Measurements from ENCODE around the gene MYBBP1A. TPM values are rescaled to one million over a fixed set of nuclear protein-coding genes. Genes with fewer than 3 reads are reported as not detected.

The MYBBP1A gene
- polyA plus RNA-seq, 1 donor = 46.0 TPM

DNA sequence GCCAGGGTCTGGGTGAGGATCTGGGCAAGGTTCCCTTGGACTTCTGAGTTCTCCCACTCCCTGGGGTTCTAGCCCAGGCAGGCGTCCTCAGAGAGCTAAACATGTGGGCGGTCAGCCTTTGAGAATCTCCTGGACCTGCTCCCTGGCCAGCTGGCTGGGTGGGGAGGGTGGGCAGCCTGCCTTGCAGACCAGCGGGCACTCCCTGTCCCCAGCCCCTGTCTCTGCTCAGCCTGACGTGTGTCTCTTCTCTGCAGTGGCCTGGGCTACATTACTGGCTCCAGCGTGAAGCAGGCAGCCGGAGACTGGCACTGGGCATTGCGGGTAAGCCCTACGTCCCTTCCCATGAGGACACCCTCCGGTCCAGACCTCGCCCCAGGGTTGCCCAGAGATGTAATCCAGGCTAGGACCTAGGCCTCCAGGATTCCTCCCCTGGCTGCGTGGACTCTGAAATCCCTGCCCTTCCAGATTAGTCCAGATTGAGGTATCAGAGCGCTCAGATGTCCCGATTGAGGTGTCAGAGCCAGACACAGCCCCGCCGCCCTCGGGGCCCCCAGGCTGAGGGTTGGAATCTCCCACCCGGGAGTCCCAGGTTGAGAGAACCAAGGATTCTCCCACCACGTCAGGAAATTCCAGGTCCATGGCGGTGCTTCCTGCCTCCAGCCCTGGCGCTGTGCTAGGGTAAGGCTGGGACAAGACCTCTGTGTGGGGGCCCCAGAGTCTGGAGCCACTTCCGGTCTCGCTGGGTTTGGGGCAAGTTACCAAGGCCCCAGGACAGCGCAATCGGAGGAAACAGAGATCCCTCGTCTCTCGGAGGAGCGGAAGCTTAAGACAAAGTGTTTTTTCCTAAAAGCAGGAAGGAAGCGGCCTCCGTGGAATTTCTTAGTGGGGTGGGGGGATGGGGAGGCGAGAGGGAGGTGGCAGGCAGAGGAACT, 24.1 kb downstream of the MYBBP1A start:
- Histone ChIP-seq H3K4me1 (ENCODE audit: control insufficient read depth, insufficient read depth, low read length) (peaks cover 10% of the 10 kb centered on the region), H3K9me3 (ENCODE audit: control insufficient read depth, low read depth, low read length) (peaks cover 3% of the 10 kb centered on the region), H3K27ac (ENCODE audit: low read length) (no peak overlapping the region), H3K4me3 (ENCODE audit: low read length) (no peak overlapping the region), H3K27me3 (ENCODE audit: control insufficient read depth, insufficient read depth, low read length) (no peaks in the 10 kb centered on the region), H3K36me3 (ENCODE audit: control insufficient read depth, insufficient read depth, low read length) (peaks cover 6% of the 10 kb centered on the region)
- no CpG with 5 or more reads among the region's 30 CpGs for WGBS (ENCODE audit: insufficient coverage, low lambda C conversion rate)
- no peak for DNase-seq

DNA sequence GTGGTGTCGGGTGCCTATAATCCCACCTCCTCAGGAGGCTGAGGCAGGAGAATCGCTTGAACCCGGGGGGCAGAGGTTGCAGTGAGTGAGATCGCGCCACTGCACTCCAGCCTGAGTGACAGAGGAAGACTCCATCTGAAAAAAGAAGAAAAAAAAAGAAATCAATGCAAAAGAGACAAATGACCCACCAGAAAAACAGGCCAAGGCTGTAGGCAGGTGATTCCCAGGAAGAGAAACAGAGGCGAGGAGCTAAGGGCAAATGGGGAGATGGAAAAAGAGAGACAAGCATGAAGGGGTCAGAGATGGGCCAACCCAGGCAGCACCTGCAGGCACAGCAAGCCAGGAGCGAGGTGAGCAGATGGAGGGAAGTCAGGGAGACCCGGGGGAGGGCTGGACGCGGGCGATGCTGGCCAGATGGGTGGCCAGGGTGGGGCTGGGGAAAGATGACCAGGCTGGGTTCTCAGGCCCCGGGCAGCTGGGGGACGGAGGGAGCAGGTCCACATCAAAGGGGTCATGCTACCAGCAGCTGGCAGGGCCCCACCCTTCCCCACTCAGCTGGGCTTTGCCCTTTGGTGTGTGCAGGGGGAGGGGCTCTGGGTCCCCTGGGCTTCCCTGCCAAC, 25.5 kb downstream of the MYBBP1A start:
- no peak for DNase-seq
- H3K4me1 ChIP-seq (ENCODE audit: control insufficient read depth, insufficient read depth, low read length) = peaks cover 7% of the 10 kb centered on the region
- no peak overlapping the region for H3K4me3 ChIP-seq (ENCODE audit: low read length)
- no peak overlapping the region for H3K27ac ChIP-seq (ENCODE audit: low read length)
- no peaks in the 10 kb centered on the region for H3K27me3 ChIP-seq (ENCODE audit: control insufficient read depth, insufficient read depth, low read length)
- H3K9me3 ChIP-seq (ENCODE audit: control insufficient read depth, low read depth, low read length) = no peaks in the 10 kb centered on the region
- peaks cover 7% of the 10 kb centered on the region for H3K36me3 ChIP-seq (ENCODE audit: control insufficient read depth, insufficient read depth, low read length)
- WGBS (ENCODE audit: insufficient coverage, low lambda C conversion rate) = 89% methylated on average over 3 of the region's 13 CpGs

DNA sequence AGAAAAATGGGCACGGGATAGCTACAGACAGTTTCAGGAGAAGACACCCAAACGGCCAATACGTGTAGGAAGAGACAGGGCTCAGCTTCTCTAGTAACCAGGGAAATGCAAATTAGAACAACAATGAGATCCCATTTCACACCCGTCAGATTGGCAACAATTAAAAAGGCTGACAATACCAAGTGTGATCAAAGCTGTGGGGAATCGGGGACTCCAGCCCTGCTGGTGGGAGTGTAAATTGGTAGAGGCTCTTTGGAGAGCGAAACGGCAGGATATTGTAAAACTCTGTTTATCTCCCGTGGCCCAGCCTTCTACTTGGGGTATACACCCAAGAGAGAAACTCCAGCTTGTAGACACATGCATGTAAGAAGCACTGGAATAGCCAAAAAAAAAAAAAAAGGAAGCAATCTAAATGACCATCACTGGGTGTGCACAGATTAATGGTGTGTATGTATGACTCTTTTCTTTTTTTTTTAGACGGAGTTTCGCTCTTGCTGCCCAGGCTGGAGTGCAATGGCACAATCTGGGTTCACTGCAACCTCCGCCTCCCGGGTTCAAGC, 27.5 kb downstream of the MYBBP1A start:
- peaks cover 7% of the 10 kb centered on the region for H3K36me3 ChIP-seq (ENCODE audit: control insufficient read depth, insufficient read depth, low read length)

DNA sequence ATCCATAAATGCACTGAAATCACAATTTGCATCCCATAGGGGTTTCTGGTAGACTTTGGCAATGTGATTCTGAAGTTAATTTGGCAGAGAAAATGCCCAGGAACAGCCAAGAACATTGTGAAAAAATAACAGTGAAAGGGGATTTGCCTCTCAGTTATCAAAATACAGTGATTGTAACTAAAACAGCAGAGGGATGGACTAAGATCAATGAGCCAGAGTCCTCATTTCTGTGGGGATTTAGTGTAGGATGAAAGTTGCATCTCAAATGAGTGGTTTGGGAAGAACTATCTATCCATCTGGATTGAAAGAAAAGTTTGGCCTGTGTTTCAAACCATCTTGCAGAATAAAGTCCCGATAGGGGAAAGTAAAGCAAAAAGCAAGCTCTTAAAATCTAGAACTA, 28.1 kb downstream of the MYBBP1A start:
- no peaks in the 10 kb centered on the region for H3K9me3 ChIP-seq (ENCODE audit: control insufficient read depth, low read depth, low read length)
- no peaks in the 10 kb centered on the region for H3K27me3 ChIP-seq (ENCODE audit: control insufficient read depth, insufficient read depth, low read length)
- 83% methylated on average over 1 of the region's 1 CpG for WGBS (ENCODE audit: insufficient coverage, low lambda C conversion rate)
- H3K27ac ChIP-seq (ENCODE audit: low read length) = no peak overlapping the region
- no peak for DNase-seq
- no peak overlapping the region for H3K4me3 ChIP-seq (ENCODE audit: low read length)
- no peaks in the 10 kb centered on the region for H3K4me1 ChIP-seq (ENCODE audit: control insufficient read depth, insufficient read depth, low read length)
- peaks cover 5% of the 10 kb centered on the region for H3K36me3 ChIP-seq (ENCODE audit: control insufficient read depth, insufficient read depth, low read length)

More for the DNA sequence above, 27.5 kb downstream of the MYBBP1A start:
- WGBS (ENCODE audit: insufficient coverage, low lambda C conversion rate) = 68% methylated on average over 4 of the region's 12 CpGs
- H3K4me1 ChIP-seq (ENCODE audit: control insufficient read depth, insufficient read depth, low read length) = no peaks in the 10 kb centered on the region
- H3K27me3 ChIP-seq (ENCODE audit: control insufficient read depth, insufficient read depth, low read length) = no peaks in the 10 kb centered on the region
- H3K9me3 ChIP-seq (ENCODE audit: control insufficient read depth, low read depth, low read length) = no peaks in the 10 kb centered on the region
- no peak overlapping the region for H3K4me3 ChIP-seq (ENCODE audit: low read length)
- H3K27ac ChIP-seq (ENCODE audit: low read length) = no peak overlapping the region
- DNase-seq = no peak

DNA sequence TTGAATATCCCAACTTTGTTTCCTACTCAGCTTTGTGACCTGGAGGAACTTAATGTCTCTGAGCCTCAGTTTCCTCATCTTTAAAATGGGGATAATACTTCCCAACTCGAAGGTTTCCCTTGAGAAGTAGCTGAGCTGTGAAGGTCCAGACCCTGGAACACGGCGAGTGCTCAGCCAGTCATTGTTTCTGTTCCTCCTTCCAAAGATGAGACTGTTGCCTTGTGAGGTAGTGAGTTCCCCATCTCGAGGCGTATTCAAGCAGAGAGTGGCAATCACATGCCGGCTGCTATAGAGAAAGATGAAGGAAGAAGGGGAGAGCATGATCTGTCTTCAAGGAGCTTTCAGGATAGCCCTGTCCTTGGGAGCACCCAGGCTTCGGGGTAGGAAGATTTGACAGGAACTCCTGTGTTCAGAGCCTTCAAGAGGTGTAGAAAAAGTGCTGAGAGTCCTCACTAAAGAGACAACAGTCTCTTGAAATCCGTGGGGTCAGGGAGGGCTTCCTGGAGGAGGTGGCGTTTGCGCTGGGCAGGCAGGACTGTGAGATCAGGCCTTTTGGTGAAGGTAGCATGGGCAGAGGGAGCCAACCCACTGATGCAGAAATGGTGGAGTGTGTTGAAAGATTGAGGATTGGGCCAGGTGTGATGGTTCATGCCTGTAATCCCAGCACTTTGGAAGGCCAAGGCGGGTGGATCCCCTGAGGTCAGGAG, 29.3 kb downstream of the MYBBP1A start:
- Histone ChIP-seq H3K27ac (ENCODE audit: low read length) (no peak overlapping the region), H3K4me1 (ENCODE audit: control insufficient read depth, insufficient read depth, low read length) (no peaks in the 10 kb centered on the region), H3K27me3 (ENCODE audit: control insufficient read depth, insufficient read depth, low read length) (no peaks in the 10 kb centered on the region), H3K36me3 (ENCODE audit: control insufficient read depth, insufficient read depth, low read length) (peaks cover 5% of the 10 kb centered on the region), H3K4me3 (ENCODE audit: low read length) (no peak overlapping the region), H3K9me3 (ENCODE audit: control insufficient read depth, low read depth, low read length) (no peaks in the 10 kb centered on the region)
- no peak for DNase-seq
- no CpG with 5 or more reads among the region's 11 CpGs for WGBS (ENCODE audit: insufficient coverage, low lambda C conversion rate)

DNA sequence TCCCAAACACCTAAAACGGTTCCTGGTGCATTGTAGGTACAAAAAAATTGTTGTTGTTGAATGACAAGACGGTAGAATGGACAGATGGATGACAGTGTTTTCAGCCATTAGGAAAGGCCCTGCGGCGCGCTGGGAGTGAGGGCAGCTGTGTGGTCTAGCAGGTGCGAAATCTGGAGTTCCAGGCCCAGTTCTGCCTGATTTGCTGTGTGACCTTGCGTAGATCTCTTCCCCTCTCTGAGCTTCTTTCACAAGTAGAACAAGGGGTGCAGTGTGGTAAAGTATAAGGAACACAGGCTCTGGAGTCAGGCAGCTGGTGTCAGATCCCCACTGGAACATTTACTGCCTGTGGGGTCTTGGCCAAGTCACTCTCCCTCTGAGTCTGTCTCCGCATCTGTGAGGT, 31.2 kb downstream of the MYBBP1A start:
- WGBS (ENCODE audit: insufficient coverage, low lambda C conversion rate) = no CpG with 5 or more reads among the region's 8 CpGs
- no peak for DNase-seq
- no peak overlapping the region for H3K27ac ChIP-seq (ENCODE audit: low read length)
- no peak overlapping the region for H3K4me3 ChIP-seq (ENCODE audit: low read length)
- no peaks in the 10 kb centered on the region for H3K27me3 ChIP-seq (ENCODE audit: control insufficient read depth, insufficient read depth, low read length)
- no peaks in the 10 kb centered on the region for H3K9me3 ChIP-seq (ENCODE audit: control insufficient read depth, low read depth, low read length)
- H3K36me3 ChIP-seq (ENCODE audit: control insufficient read depth, insufficient read depth, low read length) = peaks cover 5% of the 10 kb centered on the region
- no peaks in the 10 kb centered on the region for H3K4me1 ChIP-seq (ENCODE audit: control insufficient read depth, insufficient read depth, low read length)

DNA sequence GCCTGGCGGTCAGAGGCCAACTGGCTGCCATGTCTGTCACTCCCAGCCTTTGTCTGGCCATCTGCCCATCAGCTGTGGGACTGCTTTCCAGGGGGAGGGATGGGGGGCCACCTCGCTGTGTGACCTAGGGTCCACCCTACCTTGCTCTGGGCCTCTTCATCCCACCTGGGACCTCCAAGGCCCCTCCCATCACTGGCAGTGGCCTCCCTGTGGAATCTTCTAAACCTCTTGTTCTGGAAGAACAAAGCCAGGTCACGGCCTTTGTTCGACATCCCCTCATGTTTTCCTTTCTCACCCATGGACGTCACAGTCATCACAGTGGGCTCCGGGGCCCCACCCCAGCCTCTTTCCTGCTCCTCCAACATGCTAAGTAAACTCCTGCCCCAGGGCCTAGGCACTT, 32.5 kb downstream of the MYBBP1A start:
- WGBS (ENCODE audit: insufficient coverage, low lambda C conversion rate) = 53% methylated on average over 3 of the region's 6 CpGs
- no peak overlapping the region for H3K27ac ChIP-seq (ENCODE audit: low read length)
- H3K36me3 ChIP-seq (ENCODE audit: control insufficient read depth, insufficient read depth, low read length) = peaks cover 5% of the 10 kb centered on the region
- no peaks in the 10 kb centered on the region for H3K4me1 ChIP-seq (ENCODE audit: control insufficient read depth, insufficient read depth, low read length)
- H3K9me3 ChIP-seq (ENCODE audit: control insufficient read depth, low read depth, low read length) = no peaks in the 10 kb centered on the region
- H3K4me3 ChIP-seq (ENCODE audit: low read length) = no peak overlapping the region
- DNase-seq = no peak
- no peaks in the 10 kb centered on the region for H3K27me3 ChIP-seq (ENCODE audit: control insufficient read depth, insufficient read depth, low read length)

DNA sequence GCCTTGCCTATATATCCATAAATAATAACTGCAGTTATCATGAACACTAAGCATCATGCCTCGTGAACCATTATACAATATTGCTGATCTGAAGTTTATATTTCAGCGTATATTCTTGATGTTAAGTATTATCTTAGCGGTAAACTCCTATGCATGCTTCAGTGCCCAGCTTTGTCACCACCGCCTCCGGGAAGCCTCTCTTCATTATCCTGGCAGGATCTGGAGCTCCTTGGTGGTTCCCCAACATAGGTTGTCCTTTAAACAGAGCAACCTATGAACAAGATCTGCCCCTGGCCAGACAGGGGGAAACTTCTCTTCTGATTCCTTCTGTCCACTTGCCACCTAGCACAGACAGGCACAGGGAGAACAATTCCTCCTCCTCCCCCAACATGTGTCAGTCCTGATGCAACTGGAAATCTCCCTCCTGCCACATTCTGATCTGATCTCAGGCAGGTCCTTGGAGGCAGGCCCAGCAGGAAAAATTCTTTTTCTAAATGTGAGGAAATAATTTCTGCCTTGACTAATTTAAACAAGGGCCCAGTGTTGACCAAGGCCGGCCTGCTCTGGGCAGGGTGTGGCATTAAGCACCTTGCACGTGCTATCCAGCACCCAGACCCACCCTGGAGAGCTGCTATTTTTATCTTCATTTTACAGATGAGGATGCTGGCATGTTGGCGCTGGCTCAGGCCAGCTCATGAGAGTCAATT, 34.1 kb downstream of the MYBBP1A start:
- DNase-seq = no peak
- Histone ChIP-seq H3K27me3 (ENCODE audit: control insufficient read depth, insufficient read depth, low read length) (no peaks in the 10 kb centered on the region), H3K4me3 (ENCODE audit: low read length) (no peak overlapping the region), H3K4me1 (ENCODE audit: control insufficient read depth, insufficient read depth, low read length) (no peaks in the 10 kb centered on the region), H3K36me3 (ENCODE audit: control insufficient read depth, insufficient read depth, low read length) (peaks cover 5% of the 10 kb centered on the region), H3K27ac (ENCODE audit: low read length) (no peak overlapping the region), H3K9me3 (ENCODE audit: control insufficient read depth, low read depth, low read length) (no peaks in the 10 kb centered on the region)
- 100% methylated on average over 1 of the region's 8 CpGs for WGBS (ENCODE audit: insufficient coverage, low lambda C conversion rate)

DNA sequence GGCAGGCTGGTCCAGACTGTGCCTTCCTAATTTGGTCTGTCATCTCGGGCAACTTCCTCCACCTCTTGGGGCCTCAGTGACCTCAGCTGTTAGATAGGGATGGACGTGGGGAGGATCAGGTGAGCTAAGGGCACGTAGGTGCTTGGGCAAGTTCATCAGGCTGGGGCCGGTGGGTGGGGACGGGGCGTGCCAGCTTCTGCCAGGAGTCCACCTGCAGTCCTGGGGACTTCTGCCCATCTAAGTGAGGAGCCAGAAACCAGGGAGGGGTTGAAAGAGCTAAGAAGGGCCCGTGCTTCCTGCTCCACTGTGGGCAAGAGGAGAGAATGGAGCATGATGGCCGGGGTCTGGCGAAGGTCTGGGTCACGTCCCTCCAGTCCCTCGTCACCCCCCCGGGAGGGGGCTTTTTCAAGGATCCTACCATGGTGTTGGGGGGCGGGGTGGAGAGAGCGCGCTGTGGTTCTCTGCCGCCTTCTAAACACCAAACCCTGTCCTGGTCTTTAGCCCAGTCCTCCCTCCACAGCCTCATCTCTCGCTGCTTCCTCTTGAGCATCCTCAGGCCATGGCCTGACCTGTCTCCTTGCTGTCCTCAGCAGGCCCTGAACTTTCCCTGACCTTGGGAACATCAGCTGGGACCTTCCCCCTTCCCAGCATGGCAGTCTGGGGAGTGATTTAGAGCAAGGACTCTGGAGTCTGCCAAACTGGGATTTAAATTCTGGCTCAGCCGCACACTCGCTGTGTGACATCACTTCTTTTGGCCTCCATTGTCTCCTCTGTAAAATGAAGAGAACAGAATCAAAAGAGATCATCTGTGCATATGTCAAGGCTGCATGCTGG, 34.9 kb downstream of the MYBBP1A start:
- 100% methylated on average over 1 of the region's 19 CpGs for WGBS (ENCODE audit: insufficient coverage, low lambda C conversion rate)
- no peak overlapping the region for H3K27ac ChIP-seq (ENCODE audit: low read length)
- no peak overlapping the region for H3K4me3 ChIP-seq (ENCODE audit: low read length)
- H3K4me1 ChIP-seq (ENCODE audit: control insufficient read depth, insufficient read depth, low read length) = no peaks in the 10 kb centered on the region
- H3K9me3 ChIP-seq (ENCODE audit: control insufficient read depth, low read depth, low read length) = no peaks in the 10 kb centered on the region
- H3K36me3 ChIP-seq (ENCODE audit: control insufficient read depth, insufficient read depth, low read length) = peaks cover 3% of the 10 kb centered on the region
- DNase-seq = no peak
- H3K27me3 ChIP-seq (ENCODE audit: control insufficient read depth, insufficient read depth, low read length) = no peaks in the 10 kb centered on the region
